Mesenchymal stem cell (in vitro differentiated cells and primary cell): ENCODE results near the gene CAMTA1.
"Not testable (repeated sequence)": the region's sequence is repeated elsewhere in the genome, so short reads cannot be mapped to it uniquely, and the experiment has no call there.

Experiments
- DNase-seq: peaks from one replicate; pipeline ENCODE4 v3.0.0-alpha.2; 2013
- H2AFZ ChIP-seq: one replicate; pipeline ENCODE4 v1.6.1; 2013; ENCODE audit warnings: low read depth, mild to moderate bottlenecking, control low read depth, inconsistent platforms, low read length, moderate library complexity
- H2AK5ac ChIP-seq: 2 replicates; pipeline ENCODE4 v1.6.1; 2013; ENCODE audit warnings: low read length, moderate library complexity, mild to moderate bottlenecking, inconsistent platforms; ENCODE audit not compliant: severe bottlenecking
- H2BK120ac ChIP-seq: one replicate; pipeline ENCODE4 v1.6.1; 2013; ENCODE audit warnings: low read depth, mild to moderate bottlenecking, inconsistent platforms, low read length, moderate library complexity
- H2BK12ac ChIP-seq, 2 experiments: one replicate each; pipeline ENCODE4 v1.6.1; 2013; ENCODE audit warnings: inconsistent platforms in 2 of 2, low read length in 2 of 2, mild to moderate bottlenecking in 2 of 2, moderate library complexity in 2 of 2, control low read depth in 1 of 2
- H2BK15ac ChIP-seq: one replicate; pipeline ENCODE4 v1.6.1; 2013; ENCODE audit warnings: mild to moderate bottlenecking, low read depth, inconsistent platforms; ENCODE audit not compliant: poor library complexity, severe bottlenecking
- H2BK5ac ChIP-seq: 2 replicates; pipeline ENCODE4 v1.6.1; 2013; ENCODE audit warnings: low read depth, mild to moderate bottlenecking, low read length, control low read depth, inconsistent platforms; ENCODE audit not compliant: poor library complexity, severe bottlenecking
- H3K14ac ChIP-seq, 2 experiments: one replicate each; pipeline ENCODE4 v1.6.1; 2013; ENCODE audit warnings: inconsistent platforms in 2 of 2, low read length in 2 of 2, control low read depth in 1 of 2, mild to moderate bottlenecking in 1 of 2, moderate library complexity in 1 of 2
- H3K18ac ChIP-seq, 2 experiments: one replicate each; pipeline ENCODE4 v1.6.1; 2013; ENCODE audit warnings: inconsistent platforms in 2 of 2, low read length in 2 of 2, control low read depth in 1 of 2, low read depth in 1 of 2, mild to moderate bottlenecking in 1 of 2
- H3K23ac ChIP-seq, 2 experiments: one replicate each; pipeline ENCODE4 v1.6.1; 2013; ENCODE audit warnings: inconsistent platforms in 2 of 2, low read length in 2 of 2, mild to moderate bottlenecking in 2 of 2, moderate library complexity in 2 of 2, control low read depth in 1 of 2
- H3K27ac ChIP-seq: 2 replicates; pipeline ENCODE4 v1.5.1; 2013; ENCODE audit warnings: mild to moderate bottlenecking, moderate library complexity, low read length, control low read depth, inconsistent platforms; ENCODE audit not compliant: poor library complexity, severe bottlenecking
- H3K27me3 ChIP-seq, 2 experiments: 2 replicates each; pipeline versions ENCODE4 v1.6.1 to v1.7.0; 2013; ENCODE audit warnings: low read length in 2 of 2, mild to moderate bottlenecking in 2 of 2, moderate library complexity in 2 of 2, control low read depth in 1 of 2, inconsistent platforms in 1 of 2; ENCODE audit not compliant: control insufficient read depth in 1 of 2, insufficient read depth in 1 of 2
- H3K36me3 ChIP-seq, 2 experiments: 2 replicates each; pipeline versions ENCODE4 v1.6.1 to v1.7.0; 2013; ENCODE audit warnings: low read length in 2 of 2, control low read depth in 1 of 2, inconsistent platforms in 1 of 2, low read depth in 1 of 2, mild to moderate bottlenecking in 1 of 2; ENCODE audit not compliant: insufficient read depth in 2 of 2, control insufficient read depth in 1 of 2
- H3K4ac ChIP-seq, 2 experiments: one replicate each; pipeline ENCODE4 v1.6.1; 2013; ENCODE audit warnings: inconsistent platforms in 2 of 2, low read length in 2 of 2, mild to moderate bottlenecking in 2 of 2, moderate library complexity in 2 of 2, control low read depth in 1 of 2, low read depth in 1 of 2
- H3K4me1 ChIP-seq: 2 replicates; pipeline ENCODE4 v1.6.1; 2013; ENCODE audit warnings: low read depth, low read length, control low read depth; ENCODE audit not compliant: control insufficient read depth, insufficient read depth
- H3K4me2 ChIP-seq: 2 replicates; pipeline ENCODE4 v1.6.1; 2013; ENCODE audit warnings: low read length, mild to moderate bottlenecking, inconsistent platforms; ENCODE audit not compliant: poor library complexity, severe bottlenecking
- H3K4me3 ChIP-seq, 2 experiments: 2 replicates each; pipeline versions ENCODE4 v1.5.1 to v1.7.0; 2013; ENCODE audit warnings: low read length in 2 of 2, mild to moderate bottlenecking in 2 of 2, control low read depth in 1 of 2, low read depth in 1 of 2; ENCODE audit not compliant: insufficient read depth in 1 of 2
- H3K79me1 ChIP-seq: replicated peaks from 2 replicates; pipeline ENCODE4 v1.6.1; 2013; ENCODE audit warnings: mild to moderate bottlenecking, control low read depth, low read length, inconsistent platforms; ENCODE audit not compliant: poor library complexity, severe bottlenecking
- H3K9ac ChIP-seq: 2 replicates; pipeline ENCODE4 v1.7.0; 2013; ENCODE audit warnings: mild to moderate bottlenecking, low read length, moderate library complexity
- H3K9me3 ChIP-seq: 2 replicates; pipeline ENCODE4 v1.7.0; 2013; ENCODE audit warnings: mild to moderate bottlenecking, low read length; ENCODE audit not compliant: control insufficient read depth
- H4K8ac ChIP-seq: one replicate; pipeline ENCODE4 v1.6.1; 2013; ENCODE audit warnings: inconsistent platforms, mild to moderate bottlenecking, low read length, moderate library complexity
- H4K91ac ChIP-seq: one replicate; pipeline ENCODE4 v1.6.1; 2013; ENCODE audit warnings: mild to moderate bottlenecking, low read length, inconsistent platforms
- WGBS: methylation state at CpG from one replicate; pipeline ENCODE4 v1.1.7; 2013; ENCODE audit warnings: mixed read lengths; 5-methylcytosine and 5-hydroxymethylcytosine counted together

Gene CAMTA1

DNA sequence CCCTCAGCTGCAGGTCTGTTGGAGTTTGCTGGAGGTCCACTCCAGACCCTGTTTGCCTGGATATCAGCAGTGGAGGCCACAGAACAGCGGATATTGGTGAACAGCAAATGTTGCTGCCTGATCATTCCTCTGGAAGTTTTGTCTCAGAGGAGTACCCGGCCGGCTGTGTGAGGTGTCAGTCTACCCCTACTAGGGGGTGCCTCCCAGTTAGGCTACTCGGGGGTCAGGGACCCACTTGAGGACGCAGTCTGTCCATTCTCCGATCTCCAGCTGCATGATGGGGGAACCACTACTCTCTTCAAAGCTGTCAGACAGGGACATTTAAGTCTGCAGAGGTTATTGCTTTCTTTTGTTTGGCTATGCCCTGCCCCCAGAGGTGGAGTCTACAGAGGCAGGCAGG, 819.7 kb downstream of the CAMTA1 start:
- H3K9ac ChIP-seq, H2BK12ac ChIP-seq, H3K9me3 ChIP-seq, H4K91ac ChIP-seq, H3K4me3 ChIP-seq, H2AK5ac ChIP-seq, H4K8ac ChIP-seq, H2BK15ac ChIP-seq, H2BK5ac ChIP-seq, H3K27me3 ChIP-seq, H3K14ac ChIP-seq, H2AFZ ChIP-seq, H3K4ac ChIP-seq, H3K4me1 ChIP-seq, H2BK120ac ChIP-seq, H3K23ac ChIP-seq, H3K4me2 ChIP-seq, H3K27ac ChIP-seq, H3K36me3 ChIP-seq, DNase-seq, H3K18ac ChIP-seq, H3K79me1 ChIP-seq: not testable (repeated sequence)
- WGBS, result 82% methylated on average over 6 of the region's 6 CpGs

DNA sequence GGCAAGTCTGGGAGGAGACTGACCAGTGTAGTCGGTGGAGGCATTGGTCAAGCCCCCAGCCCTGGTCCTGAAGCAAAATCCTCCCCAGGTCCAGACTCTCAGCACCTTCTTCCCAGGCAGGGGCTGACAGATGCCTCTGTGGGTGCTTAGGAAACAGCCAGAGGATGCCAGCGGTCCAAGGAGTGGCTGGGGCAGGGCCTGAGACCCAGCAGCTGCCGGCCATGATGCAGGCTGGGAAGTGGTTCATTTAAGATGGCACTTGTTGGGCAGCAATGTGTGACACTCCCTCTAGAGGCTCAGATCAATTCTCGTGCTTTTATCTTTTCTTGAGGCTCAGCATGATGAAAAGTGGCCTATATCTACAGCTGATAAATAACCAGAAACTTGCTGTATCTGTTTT, 820.8 kb downstream of the CAMTA1 start:
- Histone ChIP-seq H3K18ac (no peak overlapping the region), H3K9me3 (no peaks in the 10 kb centered on the region), H3K4ac (no peak overlapping the region), H2AFZ (no peak overlapping the region), H3K14ac (no peak overlapping the region), H3K79me1 (no peaks in the 10 kb centered on the region), H3K4me1 (peaks cover 5% of the 10 kb centered on the region), H2BK15ac (no peak overlapping the region), H2AK5ac (no peak overlapping the region), H3K9ac (no peak overlapping the region), H4K91ac (no peak overlapping the region), H3K23ac (no peak overlapping the region), H3K4me3 (no peak overlapping the region), H3K4me2 (no peak overlapping the region), H2BK120ac (no peak overlapping the region), H3K36me3 (no peaks in the 10 kb centered on the region), H2BK12ac (no peak overlapping the region), H3K27ac (no peak overlapping the region), H4K8ac (no peak overlapping the region), H3K27me3 (peaks cover 0 to 4% of the 10 kb centered on the region in 2 experiments), H2BK5ac (no peak overlapping the region)
- WGBS, result 81% methylated on average over 4 of the region's 4 CpGs
- no peak for DNase-seq

DNA sequence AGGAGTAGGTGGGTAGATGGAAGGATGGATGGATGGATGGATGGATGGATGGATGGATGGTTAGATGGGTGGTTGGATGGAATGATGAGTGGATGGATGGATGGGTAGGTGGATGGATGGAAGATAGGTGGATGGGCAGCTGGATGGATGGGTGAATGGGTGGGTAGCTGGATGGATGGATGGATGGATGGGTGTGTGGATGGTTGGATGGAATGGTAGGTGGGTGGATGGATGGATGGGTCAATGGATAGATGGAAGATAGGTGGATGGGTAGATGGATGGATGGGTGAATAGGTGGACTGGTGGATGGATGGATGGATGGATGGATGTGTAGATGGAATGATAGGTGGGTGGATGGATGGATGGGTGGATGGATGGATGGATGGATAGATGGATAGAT, 821.8 kb downstream of the CAMTA1 start:
- H3K36me3 ChIP-seq, result no peaks in the 10 kb centered on the region
- no peak overlapping the region for H2BK15ac ChIP-seq
- H2AFZ ChIP-seq, result no peak overlapping the region
- H2AK5ac ChIP-seq, result no peak overlapping the region
- no peak overlapping the region for H3K14ac ChIP-seq
- H3K4me2 ChIP-seq, result no peak overlapping the region
- no peak overlapping the region for H3K4me3 ChIP-seq
- H3K23ac ChIP-seq, result no peak overlapping the region
- peaks cover 5% of the 10 kb centered on the region for H3K4me1 ChIP-seq
- no peak overlapping the region for H2BK120ac ChIP-seq
- no peak overlapping the region for H3K9ac ChIP-seq
- no peak overlapping the region for H4K91ac ChIP-seq
- H4K8ac ChIP-seq, result no peak overlapping the region
- no peak overlapping the region for H3K4ac ChIP-seq
- no peaks in the 10 kb centered on the region for H3K79me1 ChIP-seq
- no peak overlapping the region for H2BK5ac ChIP-seq
- H3K9me3 ChIP-seq, result no peaks in the 10 kb centered on the region
- no peak overlapping the region for H2BK12ac ChIP-seq
- no peak for DNase-seq
- H3K27me3 ChIP-seq, result peaks cover 0 to 4% of the 10 kb centered on the region in 2 experiments
- H3K27ac ChIP-seq, result no peak overlapping the region
- H3K18ac ChIP-seq, result no peak overlapping the region

DNA sequence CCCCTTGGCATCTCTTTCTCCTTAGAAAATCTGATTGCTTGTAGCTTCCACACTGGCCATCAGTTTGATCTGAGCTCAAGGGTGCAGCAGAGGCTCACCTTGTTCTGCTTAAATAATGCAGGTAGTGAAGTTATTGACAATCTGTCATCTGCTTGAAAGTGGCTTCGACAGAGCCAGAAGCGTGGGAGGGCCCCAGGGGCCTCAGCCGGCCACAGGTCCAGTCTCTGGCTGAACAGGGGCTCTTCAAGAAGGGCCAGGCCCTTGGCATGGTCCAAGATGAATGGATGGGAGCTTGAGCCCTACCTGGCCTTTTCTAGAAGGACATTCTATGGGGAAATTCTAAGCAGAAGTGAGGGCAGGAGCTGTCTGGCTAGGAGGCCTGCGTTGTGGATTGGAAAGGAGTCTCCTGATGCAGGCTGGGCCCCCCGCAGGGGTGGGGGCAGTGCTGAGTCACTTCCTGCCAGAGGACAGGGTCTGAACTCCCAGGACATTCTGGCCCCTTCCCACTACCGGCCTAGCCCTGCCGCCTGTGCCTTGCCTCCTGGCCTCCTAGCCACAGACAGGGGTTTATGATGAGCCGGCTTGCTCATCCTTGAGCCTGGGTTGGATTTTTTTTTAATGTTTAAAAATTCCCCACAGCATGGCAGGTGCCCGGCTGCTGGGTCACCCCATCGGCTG, 823.5 kb downstream of the CAMTA1 start:
- no peak overlapping the region for H4K91ac ChIP-seq

More for the DNA sequence above, 823.5 kb downstream of the CAMTA1 start:
- Histone ChIP-seq H3K4ac (no peak overlapping the region), H2BK12ac (no peak overlapping the region), H2AFZ (no peak overlapping the region), H3K27me3 (peaks cover 0 to 7% of the 10 kb centered on the region in 2 experiments), H3K9ac (no peak overlapping the region), H3K4me3 (no peak overlapping the region), H3K27ac (no peak overlapping the region), H2BK5ac (no peak overlapping the region), H4K8ac (no peak overlapping the region), H3K79me1 (no peaks in the 10 kb centered on the region), H3K4me2 (no peak overlapping the region), H3K14ac (no peak overlapping the region), H3K23ac (no peak overlapping the region), H2BK15ac (no peak overlapping the region), H3K4me1 (peaks cover 5% of the 10 kb centered on the region), H3K18ac (no peak overlapping the region), H3K36me3 (no peaks in the 10 kb centered on the region), H3K9me3 (no peaks in the 10 kb centered on the region), H2AK5ac (no peak overlapping the region), H2BK120ac (peak overlapping the region; percentile 11)
- WGBS, result 27% methylated on average over 7 of the region's 10 CpGs
- DNase-seq, result peak; percentile 44
